GM15510 (cell line): ENCODE results near the gene TXLNG.
A peak's percentile ranks its signal among the peaks of the same experiment; 100 is the strongest.

Experiments used
- POLR2A ChIP-seq: IDR thresholded peaks from 3 replicates; pipeline ENCODE4 v1.6.1; 2011; ENCODE audit warnings: borderline replicate concordance; ENCODE audit not compliant: insufficient read length; ENCODE audit errors: extremely low read depth

Gene TXLNG

GRCh38 chrX:16851827-16852226, 65.6 kb downstream of the TXLNG start:
- TF ChIP-seq POLR2A = no peak

- no peak for TF ChIP-seq POLR2A
Observed at GRCh38 chrX:16852617-16853179, 66.4 kb downstream of the TXLNG start.

GRCh38 chrX:16853537-16853936, 67.3 kb downstream of the TXLNG start:
- TF ChIP-seq POLR2A = no peak

- TF ChIP-seq POLR2A = no peak
Observed at GRCh38 chrX:16855363-16856075, 69.3 kb downstream of the TXLNG start.

GRCh38 chrX:16856744-16857143, 70.5 kb downstream of the TXLNG start:
- no peak for TF ChIP-seq POLR2A

GRCh38 chrX:16862829-16863228, 76.6 kb downstream of the TXLNG start:
- TF ChIP-seq POLR2A = no peak

GRCh38 chrX:16867947-16868346, 81.7 kb downstream of the TXLNG start:
- TF ChIP-seq POLR2A = no peak

- TF ChIP-seq POLR2A = no peak
Observed at GRCh38 chrX:16868920-16869319, 82.7 kb downstream of the TXLNG start.

GRCh38 chrX:16869393-16870094, 83.3 kb downstream of the TXLNG start:
- TF ChIP-seq POLR2A = no peak

- peak; percentile 58 for TF ChIP-seq POLR2A
Observed at GRCh38 chrX:16870095-16870861, 84.0 kb downstream of the TXLNG start, which contains the start of gene RBBP7. RBBP7 (minus strand) TSS chrX:16870362; CDS start chrX:16870053, 309 bp downstream.

- TF ChIP-seq POLR2A = no peak
Observed at GRCh38 chrX:16870862-16871815, 84.9 kb downstream of the TXLNG start.

- no peak for TF ChIP-seq POLR2A
Observed at GRCh38 chrX:16873106-16873505, 86.8 kb downstream of the TXLNG start.

- TF ChIP-seq POLR2A = no peak
Observed at GRCh38 chrX:16874458-16875095, 88.3 kb downstream of the TXLNG start.
